GM18907 (cell line): ENCODE measurements around the gene MKNK2.
A peak's percentile ranks its signal among the peaks of the same experiment; 100 is the strongest.
"Not testable (repeated sequence)": the region's sequence is repeated elsewhere in the genome, so short reads cannot be mapped to it uniquely, and the experiment has no call there.

Experiments used
- ATAC-seq: cut with Tn5 transposase; IDR thresholded peaks from one replicate; pipeline ENCODE4 v1.9.1; 2021; ENCODE audit warnings: mild to moderate bottlenecking, moderate library complexity; ENCODE audit not compliant: unreplicated experiment

Gene MKNK2

DNA sequence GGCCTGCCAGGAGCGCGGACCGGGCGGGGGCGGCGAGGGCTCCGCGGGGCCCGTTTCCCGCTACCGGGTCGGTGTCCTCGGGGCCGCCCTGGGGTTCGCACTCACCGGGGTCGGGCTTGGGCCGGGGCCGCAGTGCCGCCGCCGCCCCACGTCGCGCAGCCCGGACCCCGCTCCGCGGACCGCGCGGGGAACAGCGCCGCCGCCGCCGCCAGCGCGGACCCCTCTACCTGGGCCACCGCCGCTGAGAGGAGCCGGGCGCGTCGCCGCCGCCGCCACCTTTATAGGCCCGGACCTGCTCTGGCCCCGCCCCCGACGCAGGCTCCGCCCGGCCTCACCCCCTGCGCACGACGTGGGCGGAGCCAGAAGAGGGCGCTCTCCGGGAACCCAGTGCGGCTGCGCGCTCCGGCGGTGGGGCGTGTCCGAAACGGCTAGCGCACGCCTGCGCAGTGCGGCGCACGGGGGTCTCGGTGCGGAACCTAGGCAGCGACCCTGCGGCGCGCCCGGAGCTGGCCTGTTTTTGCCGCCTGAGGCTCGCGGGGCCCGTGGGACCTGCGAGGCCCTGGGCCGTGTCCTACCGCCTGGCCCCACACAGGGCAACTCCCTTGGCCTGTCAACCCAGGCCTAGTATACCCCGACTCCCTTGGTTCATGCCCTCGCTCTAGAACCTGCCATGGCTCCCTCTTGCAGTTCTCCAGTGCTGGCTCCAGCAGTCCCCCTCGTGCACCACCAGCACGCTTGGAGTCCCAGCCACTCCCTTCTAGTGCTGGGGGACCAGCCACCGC lies at the start of gene MKNK2:
Gene MKNK2 (minus strand): TSS at position 254 of the 782 bp plus-strand sequence. CDS start 393 bp downstream, outside the sequence.
- peak; percentile 47 for ATAC-seq

DNA sequence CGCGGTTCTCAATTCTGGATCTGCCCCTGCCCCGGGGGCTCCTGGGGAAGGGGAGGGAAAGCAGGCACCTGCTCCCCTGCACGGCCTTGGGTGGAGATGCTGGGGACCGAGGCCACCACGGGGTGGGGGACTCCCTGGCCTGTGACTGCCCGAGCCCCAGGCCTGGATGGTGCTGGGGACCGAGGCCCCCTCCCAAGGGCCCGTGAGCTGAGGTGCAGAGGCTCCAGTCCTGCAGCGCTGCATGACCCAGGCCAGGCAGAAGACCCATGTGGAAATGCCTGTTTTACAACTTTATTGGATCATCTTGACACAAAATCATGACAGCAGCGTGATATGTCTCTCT lies 49.6 kb upstream of the MKNK2 start:
- no peak for ATAC-seq

DNA sequence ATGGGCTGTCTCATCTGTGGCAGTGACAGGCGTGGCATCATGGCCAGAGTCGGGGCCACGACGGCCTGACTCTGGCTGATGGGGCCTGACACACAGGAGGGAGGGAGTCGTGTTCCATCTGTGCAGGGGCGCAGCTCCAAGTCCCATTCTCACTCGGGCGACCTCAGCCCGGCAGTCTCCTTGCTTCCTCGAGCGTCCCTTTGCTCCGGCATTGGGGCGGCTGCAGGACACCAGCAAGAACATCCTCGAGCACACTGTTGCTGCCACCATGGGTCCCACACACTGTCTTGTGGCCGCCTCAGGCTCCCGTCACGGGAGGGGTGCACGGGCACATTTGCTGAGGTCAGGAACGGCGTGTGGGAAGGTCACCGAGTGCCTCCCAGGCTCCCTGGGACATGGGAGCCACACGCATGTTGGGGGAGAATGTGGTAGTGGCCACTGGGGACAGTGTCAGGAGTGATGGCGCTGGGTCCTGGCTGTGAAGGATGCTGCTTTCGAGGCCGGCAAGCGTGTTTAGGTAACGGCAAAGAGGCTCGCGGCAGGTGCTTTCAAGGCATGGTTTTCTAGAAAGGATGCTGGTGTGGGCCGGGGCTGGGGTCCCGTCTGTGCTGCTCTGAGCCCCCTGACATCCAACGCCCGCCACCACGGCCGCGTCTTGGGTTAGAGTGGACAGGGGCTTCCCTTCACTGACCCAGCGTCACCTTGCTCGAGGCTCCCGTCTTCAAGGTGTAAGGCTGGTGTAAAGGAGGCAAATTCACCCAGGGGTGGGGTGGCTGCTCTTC lies 49.1 kb upstream of the MKNK2 start:
- no peak for ATAC-seq

DNA sequence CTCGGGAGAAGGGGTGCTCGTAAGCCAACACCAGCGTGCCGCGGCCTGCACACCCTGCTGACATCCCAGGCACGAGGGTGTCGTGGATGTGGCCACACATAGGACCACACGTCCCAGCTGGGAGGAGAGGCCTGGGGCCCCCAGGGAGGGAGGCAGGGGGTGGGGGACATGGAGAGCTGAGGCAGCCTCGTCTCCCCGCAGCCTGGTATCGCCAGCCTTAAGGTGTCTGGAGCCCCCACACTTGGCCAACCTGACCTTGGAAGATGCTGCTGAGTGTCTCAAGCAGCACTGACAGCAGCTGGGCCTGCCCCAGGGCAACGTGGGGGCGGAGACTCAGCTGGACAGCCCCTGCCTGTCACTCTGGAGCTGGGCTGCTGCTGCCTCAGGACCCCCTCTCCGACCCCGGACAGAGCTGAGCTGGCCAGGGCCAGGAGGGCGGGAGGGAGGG lies 48.0 kb upstream of the MKNK2 start:
- no peak for ATAC-seq

DNA sequence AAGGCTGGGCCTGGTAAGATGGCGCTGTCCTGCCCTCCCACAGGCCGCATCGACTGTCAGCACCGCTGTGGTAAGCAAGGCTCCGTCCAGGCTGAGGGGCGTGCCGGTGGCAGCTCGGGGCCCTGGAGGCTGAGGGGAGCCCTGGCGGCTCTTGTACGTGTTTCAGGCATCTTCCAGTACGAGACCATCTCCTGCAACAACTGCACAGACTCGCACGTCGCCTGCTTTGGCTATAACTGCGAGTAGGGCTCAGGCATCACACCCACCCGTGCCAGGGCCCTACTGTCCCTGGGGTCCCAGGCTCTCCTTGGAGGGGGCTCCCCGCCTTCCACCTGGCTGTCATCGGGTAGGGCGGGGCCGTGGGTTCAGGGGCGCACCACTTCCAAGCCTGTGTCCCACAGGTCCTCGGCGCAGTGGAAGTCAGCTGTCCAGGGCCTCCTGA lies 46.9 kb upstream of the MKNK2 start:
- ATAC-seq = no peak

DNA sequence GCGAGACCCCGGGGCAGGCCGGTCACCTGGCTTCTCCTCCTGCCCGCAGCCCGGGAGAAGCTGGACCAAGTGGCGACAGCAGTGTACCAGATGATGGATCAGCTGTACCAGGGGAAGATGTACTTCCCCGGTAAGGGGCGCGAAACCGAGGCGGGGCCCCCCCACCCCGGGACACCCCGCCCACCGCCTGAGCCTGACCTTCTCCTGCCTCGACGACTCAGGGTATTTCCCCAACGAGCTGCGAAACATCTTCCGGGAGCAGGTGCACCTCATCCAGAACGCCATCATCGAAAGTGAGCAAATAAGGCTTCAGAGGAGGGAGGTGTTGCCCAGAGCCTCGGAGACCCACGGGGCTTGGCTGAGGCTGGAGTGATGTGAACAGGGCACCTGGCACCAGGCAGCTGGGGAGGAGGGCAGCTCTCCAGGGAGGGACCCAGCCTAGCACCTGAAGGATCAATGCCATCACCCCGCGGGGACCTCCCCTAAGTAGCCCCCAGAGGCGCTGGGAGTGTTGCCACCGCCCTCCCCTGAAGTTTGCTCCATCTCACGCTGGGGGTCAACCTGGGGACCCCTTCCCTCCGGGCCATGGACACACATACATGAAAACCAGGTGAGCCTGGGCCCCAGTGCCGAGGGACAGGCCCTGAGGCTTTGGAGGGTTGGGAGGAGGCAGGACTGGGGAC lies 46.3 kb upstream of the MKNK2 start:
- peak; percentile 0 for ATAC-seq

DNA sequence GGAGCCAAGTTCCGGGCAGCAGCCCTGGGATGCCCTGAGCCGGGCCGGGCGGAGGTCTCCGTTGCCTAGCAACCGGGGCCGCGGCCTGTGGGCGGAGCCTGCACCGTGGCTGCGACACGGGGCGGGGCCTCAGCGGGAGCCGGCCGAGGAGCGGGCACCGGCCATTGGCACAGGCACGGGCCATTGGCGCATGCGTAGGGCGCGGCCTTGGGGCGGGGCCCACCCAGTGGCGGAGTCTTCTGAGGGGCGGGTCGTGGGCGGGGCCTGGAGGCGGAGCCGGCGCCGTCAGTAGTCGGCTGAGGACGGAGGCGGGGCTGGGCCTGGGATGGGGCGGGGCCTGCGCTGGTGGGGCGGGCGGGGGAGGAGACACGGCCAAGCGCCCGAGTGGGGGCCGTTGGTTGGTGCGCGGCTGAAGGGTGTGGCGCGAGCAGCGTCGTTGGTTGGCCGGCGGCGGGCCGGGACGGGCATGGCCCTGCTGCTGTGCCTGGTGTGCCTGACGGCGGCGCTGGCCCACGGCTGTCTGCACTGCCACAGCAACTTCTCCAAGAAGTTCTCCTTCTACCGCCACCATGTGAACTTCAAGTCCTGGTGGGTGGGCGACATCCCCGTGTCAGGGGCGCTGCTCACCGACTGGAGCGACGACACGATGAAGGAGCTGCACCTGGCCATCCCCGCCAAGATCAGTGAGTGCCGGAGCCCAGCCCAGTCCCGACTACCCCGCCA lies 45.6 kb upstream of the MKNK2 start, which contains the start of gene IZUMO4:
Gene IZUMO4 (plus strand): TSS at position 436 of the 723 bp plus-strand sequence. CDS start 31 bp downstream, at position 467.
- ATAC-seq = peak; percentile 63

DNA sequence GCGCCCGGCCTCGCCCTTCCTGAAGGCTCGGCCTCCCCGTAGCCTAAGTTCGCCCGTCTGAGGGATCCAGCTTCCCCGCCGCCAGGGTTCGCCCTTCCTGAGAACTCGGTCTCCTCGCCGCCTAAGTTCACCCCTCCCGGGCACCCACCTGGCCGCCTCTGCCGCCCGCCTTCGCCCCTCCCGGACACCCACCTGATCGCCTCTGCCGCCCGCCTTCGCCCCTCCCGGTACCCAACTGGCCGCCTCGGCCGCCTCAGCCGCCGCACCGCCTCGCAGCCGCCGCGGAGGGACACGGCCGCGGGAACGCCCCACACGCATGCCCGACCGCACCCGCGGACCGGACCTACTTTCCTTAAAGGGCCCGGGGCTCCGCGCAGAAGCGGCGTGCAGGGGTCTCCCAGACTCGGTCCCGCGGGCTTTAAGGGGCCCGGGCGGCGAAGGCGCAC lies 45.0 kb upstream of the MKNK2 start, which contains the start of gene MOB3A:
Gene MOB3A (minus strand): TSS at position 293 of the 446 bp plus-strand sequence. CDS start 17,766 bp downstream, outside the sequence.
- ATAC-seq = peak; percentile 41

DNA sequence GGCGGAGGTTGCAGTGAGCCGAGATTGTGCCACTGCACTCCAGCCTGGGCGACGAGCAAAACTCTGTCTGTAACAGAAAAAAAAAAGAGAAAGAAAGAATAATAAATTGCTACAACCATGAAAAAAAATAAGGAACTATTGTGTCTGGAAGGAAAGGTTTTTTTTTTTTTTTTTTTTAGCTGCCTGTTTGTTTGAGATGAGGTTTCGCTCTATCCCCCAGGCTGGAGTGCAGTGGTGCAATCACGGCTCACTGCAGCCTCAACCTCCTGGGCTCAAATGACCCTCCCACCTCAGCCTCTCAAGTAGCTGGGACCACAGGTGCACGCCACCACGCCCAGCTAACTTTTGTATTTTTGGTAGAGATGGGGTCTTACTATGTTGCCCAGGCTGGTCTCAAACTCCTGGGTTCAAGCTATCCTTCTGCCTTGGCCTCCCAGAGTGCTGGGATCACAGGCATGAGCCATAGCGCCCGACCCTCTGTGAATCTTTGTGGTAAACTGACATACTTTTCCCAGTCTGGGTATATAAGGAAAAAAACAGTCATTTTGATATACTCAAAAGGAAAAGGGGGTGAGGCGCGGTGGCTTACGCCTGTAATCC lies 41.0 kb upstream of the MKNK2 start:
- ATAC-seq = not testable (repeated sequence)

DNA sequence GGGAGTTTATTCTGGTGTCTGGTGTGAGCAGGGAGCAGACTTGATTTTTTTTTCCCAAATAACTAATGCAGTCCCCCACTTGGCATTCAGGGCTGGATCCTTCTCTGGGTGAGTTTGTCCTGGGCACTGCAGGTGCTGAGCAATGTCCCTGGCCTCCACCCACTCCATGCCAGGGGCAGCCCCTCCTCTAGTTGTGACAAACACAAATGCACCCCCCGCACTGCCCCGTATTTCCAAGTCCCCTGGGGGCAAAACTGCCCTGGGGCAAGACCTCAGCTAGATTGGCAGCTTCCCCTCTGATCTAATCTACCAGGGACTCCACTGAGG lies 38.6 kb upstream of the MKNK2 start:
- ATAC-seq = peak; percentile 7

DNA sequence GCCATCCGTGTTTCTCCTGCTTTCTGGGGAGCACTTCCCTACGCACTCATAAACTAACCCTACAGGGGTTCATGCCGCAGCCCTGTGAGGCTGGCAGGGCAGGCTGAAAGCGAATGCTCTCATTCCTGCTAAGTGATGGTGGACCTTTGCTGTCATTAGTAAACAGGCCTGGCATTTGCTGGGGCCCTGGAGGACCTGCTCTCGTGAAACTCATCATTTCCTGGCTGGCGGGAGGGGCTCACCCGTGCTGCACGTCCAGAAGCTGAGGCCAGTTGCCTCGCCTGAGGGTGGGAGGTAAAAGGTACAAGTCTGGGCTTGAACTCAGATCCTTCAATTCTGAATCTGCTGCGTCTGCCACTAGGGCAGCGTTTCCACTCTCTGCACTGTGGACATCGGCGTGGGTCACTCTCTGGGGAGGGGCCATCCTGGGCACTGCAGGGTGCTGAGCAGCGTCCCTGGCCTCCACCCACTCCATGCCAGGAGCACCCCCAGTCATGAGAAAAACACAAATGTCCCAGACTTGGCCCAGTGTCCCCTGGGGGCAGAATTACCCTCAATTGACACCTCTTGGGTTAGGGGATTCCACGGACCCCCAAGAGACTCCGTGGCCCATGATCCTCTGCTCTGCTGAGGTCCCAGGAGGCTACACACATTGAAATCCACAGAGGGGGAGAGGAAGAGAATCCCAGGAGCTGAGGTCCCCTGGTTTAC lies 38.1 kb upstream of the MKNK2 start:
- peak; percentile 10 for ATAC-seq

DNA sequence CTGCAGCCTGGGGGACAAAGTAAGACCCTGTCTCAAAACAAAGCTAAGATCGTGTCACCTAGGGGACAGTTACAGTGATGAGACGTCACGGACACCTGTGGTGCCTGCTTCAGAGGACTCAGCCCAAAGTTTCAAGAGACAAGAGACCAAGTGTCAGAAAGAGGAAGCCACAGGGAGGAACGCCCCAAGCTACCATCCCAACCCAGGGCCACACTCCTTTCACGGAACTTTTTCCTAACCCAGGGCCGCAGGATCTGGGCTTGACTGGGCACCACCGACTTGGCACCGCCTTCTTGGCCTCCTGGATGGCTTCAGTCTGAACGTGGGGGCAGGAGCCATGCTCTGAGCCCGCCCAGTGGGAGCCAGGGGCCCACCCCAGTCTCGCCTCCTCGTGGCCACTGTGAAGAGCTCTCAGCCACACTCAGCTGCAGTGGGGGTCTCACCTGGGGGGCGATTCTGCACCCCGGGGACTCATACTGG lies 36.6 kb upstream of the MKNK2 start:
- ATAC-seq = no peak

DNA sequence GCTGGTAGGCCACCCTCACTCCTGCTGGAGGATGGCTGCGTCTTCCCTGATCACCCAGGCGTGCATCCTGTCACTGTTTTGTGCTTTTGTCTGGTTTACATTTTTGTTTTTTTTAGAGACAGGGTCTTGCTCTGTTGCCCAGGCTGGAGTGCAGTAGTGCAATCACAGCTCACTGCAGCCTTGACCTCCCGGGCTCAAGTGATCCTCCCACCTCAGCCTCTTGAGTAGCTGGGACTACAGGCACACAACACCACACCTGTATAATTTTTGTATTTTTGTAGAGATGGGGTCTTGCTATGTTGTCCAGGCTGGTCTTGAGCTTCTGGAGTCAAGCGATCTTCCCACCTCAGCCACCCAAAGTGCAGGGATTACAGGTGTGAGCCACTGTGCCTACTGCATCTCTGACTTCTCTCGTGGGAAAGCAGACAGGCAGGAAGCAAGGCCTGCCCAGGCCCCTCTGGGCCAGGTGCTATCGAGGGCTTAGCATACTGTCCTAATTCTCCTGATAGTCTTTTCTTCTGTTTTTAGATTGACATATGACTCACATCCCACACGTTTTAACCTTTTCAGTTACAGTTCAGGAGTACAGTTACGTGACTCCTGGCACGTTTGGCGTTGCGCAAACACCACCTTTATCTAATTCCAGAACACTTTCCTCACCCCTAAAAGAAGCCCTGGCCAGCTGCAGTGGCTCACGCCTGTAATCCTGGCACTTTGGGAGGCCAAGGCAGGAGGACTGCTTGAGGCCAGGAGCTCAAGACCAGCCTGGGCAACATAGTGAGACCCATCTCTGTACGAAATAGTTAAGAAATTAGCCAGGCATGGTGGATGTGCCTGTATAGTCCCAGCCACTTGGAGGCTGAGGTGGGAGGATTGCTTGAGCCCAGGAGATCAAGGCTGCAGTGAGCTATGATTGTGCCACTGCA lies 35.9 kb upstream of the MKNK2 start:
- ATAC-seq = peak; percentile 16

DNA sequence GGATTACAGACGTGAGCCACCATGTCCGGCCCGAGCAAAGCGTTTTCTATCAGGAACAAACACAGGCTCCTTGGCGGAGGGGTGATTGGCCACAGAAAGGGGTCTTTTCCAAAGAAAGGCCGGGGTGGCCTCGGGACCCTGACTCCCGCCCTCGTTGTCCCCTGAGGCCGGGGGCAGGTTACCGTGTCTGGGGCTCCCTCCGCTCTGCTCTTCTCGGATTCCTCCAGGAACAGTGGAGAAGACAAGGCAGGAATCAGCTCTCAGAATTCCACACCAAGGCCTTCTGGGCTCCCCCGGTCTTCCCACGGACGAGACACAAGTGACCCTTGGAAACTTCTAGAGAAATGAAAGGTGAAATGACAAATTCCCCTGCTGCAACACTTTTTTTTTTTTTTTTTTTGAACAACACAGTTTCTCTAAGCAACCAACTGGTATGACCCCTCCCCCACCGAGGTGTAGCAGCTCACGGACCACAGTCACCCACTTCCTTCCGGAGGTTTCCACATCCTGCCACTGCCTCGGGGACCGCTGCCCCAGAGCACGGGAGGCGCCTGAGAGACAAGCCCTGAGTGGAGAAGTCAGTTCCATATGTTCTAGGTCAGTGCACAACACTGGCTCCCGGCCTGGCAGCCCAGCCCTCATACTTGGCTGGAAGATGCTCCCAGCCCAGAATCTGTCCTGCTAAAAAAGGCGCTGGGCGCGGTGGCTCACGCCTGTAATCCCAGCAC lies 34.1 kb upstream of the MKNK2 start:
- peak; percentile 33 for ATAC-seq

DNA sequence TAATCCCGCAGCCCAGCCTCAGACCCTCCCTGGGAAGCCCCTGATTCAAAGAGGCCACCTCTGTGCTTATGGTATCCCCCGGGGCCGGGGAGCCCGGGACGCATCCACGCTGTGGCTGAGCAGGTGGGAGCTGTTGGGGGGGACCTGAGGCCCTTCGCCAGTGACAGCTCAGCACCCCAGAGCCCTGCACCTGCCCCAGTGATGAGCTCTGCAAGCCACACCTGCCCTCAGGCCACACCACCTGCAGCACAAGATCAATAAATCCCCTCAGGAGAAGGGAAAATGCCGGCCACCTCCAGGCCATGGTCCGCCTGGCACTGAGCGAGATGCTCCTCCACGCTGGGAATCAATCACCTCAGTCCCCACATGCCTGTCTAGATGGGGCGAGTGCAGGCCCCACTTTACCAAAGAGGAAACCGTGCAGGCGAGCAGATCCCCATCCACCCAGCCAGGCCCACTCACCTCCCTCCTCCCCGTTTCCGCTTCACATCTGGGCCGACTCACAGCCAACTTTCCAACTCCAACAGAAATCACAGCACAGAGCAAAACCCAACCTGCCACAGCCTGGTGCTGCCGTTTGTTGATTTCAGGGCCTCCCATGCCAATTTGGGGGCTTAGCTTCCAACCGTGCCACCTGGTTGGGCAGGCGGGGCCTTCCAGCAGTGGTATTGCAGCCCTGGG lies 32.3 kb upstream of the MKNK2 start:
- no peak for ATAC-seq

DNA sequence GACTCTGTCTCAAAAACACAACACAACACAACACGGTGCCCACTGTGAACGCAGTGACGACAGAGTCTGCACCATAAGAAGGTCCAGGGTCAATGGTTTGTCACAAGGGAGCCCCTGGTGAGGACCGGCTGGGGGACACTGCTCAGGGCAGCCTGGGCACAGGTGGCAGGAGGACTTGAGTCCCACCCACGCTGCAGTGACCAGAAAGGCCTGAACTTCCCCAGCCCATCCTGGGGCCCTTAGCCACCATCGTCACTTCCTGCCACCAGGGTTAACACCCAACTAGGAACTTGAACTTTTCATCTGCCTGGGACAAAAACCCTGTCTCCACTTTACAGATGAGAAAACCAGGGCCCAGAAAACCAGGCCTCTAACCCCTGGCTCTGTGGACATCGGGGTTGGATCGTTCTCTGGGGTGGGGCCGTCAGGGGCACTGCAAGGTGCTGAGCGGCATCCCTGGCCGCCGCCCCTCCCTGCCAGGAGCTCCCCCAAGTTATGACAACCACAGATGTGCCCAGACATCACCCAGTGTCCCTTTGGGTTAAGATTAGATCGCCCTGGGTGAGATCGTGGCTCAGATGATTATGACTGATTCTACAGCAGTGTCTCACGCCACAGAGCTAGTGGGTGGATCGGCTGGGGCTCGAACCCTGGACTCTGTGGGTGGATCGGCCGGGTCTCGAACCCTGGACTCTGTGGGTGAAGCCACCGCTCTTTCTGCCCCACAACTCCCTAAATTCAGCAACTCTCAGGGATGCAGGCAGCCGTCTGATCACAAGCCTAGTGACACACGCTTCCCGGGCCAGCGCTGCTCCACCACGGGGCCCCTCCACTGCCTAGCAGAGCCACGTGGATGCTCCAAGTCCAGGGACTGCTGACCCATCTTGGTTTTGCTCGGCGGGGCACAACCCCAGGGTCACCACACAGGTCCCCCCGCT lies 31.1 kb upstream of the MKNK2 start:
- no peak for ATAC-seq
